GM12865 (cell line): ENCODE data around the gene NCBP3.

Source experiments
- DNase-seq: peaks from one replicate; pipeline ENCODE4 v3.0.0; 2010; ENCODE audit warnings: low read depth
- H3K4me3 ChIP-seq: 2 replicates; pipeline ENCODE4 v1.5.1; 2011; ENCODE audit warnings: mild to moderate bottlenecking, low read depth, low read length, control low read depth
- TF ChIP-seq, protein P1 (sequence below): IDR thresholded peaks from 2 replicates; pipeline ENCODE4 v1.5.1; 2011; ENCODE audit warnings: low read length, control low read depth, low read depth, inconsistent platforms; ENCODE audit not compliant: insufficient read depth; ENCODE audit errors: missing control alignments

The NCBP3 gene

DNA sequence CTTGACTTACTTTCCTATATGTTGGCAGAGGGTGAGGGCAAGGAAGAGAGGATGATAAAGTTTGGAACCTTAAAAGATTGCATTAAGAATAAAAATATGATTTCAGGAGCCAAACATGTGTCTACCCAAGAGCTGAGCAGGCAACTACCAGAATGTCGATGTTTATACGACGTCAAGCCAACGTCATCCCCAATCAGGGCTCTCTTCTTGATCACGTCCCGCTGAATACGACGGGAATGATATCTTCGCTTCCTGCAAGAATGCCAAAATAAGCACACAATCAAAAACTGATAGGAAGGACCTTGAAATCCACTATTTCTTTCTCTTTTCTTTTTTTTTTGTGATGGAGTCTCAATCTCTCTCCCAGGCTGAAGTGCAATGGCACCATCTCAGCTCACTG, 24.9 kb downstream of the NCBP3 start:
- TF ChIP-seq, protein P1, sequence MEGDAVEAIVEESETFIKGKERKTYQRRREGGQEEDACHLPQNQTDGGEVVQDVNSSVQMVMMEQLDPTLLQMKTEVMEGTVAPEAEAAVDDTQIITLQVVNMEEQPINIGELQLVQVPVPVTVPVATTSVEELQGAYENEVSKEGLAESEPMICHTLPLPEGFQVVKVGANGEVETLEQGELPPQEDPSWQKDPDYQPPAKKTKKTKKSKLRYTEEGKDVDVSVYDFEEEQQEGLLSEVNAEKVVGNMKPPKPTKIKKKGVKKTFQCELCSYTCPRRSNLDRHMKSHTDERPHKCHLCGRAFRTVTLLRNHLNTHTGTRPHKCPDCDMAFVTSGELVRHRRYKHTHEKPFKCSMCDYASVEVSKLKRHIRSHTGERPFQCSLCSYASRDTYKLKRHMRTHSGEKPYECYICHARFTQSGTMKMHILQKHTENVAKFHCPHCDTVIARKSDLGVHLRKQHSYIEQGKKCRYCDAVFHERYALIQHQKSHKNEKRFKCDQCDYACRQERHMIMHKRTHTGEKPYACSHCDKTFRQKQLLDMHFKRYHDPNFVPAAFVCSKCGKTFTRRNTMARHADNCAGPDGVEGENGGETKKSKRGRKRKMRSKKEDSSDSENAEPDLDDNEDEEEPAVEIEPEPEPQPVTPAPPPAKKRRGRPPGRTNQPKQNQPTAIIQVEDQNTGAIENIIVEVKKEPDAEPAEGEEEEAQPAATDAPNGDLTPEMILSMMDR = no peak
- H3K4me3 ChIP-seq = no peak overlapping the region
- DNase-seq = no peak

DNA sequence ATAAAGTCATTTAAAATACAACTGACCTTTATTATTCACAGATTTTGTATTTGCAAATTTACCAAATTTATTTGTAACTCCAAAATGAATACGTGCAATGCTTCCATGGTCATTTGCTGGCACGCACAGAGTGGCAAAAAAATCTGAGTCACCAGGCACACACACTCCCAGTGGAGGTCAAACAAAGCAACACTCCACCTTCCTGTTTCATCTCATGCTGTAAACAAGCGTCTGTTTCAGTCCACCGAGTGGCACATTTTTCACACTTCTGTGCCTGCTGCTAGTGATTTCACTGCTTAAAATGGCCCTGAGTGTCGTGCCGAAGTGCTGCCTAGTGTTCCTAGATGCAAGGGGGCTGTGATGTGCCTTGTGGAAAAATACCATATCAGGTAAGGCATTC, 27.3 kb downstream of the NCBP3 start:
- no peak overlapping the region for H3K4me3 ChIP-seq

DNA sequence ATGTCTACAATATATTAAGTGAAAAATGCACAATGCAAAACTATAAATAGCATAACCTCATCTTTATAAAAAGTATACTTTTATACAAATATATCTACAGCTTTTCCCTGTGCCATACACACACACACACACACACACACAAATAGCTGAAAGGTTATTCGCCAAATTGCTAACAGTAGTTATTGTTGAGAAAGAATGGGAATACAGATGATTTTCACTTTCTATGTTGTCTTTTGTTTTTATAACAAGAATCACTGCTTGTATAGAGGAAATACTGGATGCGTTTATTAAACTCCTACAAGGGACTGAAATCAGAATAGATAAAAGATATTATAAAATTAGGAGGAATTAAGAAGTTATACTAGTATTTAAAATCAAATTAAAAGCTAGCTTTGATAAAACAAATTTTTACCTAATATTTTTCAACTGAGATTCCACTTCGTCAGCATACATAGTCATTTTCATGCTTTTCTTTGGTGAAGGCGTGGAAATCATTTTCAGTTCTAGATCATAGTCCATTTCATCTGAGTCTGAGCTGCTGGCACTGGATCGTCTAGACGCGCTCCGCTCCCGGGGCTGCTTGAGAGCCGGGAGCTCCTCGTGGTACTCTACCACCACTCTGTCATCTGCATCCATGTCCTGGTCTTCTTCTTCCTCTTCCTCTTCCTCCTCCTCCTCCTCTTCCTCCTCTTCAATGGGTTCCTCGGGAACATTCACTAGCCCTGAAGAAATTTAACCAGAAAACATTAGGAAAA, 28.0 kb downstream of the NCBP3 start:
- DNase-seq = no peak
- no peak overlapping the region for H3K4me3 ChIP-seq
- TF ChIP-seq, protein P1 = no peak

More for the DNA sequence above, 27.3 kb downstream of the NCBP3 start:
- TF ChIP-seq, protein P1 = no peak
- DNase-seq = peak; percentile 44

DNA sequence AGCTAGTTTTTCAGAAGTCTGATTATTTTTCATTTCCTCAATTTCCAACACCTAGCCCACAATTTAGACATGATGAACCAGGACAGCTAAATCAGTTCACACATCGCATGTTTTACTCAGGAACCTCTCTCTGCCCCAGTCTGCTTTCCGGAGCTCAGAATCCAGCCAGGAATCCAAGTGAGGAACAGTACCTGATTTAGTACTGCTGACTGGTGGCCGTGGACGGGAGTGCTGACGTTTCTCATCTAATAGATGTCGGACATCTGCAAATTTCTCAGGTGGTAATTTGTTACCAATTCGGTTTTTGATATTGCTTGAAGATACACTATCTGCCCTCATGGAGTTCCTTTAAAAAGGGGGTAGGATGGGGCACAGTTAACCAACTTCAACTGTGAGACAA, 30.1 kb downstream of the NCBP3 start:
- DNase-seq = no peak
- TF ChIP-seq, protein P1 = no peak
- H3K4me3 ChIP-seq = no peak overlapping the region

DNA sequence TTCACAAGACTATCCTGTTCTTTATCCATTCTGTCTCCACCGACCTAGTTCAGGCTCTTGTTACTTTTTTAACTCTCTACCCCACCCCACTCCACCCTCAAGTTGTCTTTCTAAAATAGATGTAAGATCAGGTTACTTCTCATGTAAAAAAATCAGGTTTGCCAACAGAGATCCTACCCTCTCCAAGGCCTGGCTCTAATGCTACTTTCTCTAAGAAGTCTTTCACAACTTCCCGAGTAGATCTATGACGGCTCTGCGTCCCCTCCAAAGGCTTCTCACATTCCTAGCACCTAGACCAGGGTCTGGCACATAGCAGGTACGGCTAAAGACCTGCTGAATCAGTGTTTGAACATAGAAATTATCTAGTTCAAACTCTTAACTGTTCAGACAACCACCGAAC, 30.9 kb downstream of the NCBP3 start:
- TF ChIP-seq, protein P1 = no peak
- H3K4me3 ChIP-seq = no peak overlapping the region
- DNase-seq = no peak

DNA sequence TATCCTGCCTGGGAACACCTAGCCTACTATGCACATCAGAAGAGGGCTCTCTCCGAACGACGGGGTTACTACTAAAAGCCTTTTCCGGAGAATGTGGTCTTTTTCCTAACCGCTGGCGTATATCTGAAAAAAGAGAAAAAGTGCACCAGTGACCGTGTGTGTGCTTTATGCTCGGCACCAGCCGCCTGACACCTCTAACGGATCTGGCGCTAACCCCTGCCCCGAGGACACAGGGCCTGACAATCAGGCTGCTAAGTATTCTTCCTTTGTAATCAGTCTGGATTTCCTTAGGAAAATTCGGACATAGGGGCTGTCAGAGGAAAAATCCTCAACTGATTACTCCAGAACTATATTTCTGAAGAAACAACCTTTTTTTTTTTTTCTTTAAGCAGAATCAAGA, 31.7 kb downstream of the NCBP3 start:
- TF ChIP-seq, protein P1 = no peak
- DNase-seq = no peak
- H3K4me3 ChIP-seq = no peak overlapping the region

DNA sequence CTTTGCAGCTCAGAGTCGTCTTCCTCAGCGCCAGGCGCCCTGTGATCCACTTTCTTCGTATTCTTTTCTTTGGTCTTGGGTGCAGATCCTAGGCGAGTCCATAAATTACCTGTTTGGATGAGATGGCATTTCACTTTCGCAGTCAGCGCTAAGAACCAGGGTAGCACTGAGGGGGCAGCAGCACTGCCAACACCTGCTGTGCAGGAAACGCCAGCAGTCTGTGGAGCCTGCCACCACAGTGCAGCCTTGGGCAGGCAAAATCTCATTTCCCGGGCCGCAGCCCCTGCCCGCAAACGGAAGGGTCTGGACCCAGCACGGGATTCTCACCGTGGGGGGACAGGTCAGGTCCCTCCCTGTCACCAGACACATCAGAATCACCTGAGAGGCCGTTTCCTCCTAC, 32.9 kb downstream of the NCBP3 start:
- no peak overlapping the region for H3K4me3 ChIP-seq
- TF ChIP-seq, protein P1 = no peak
- DNase-seq = no peak
